HEK293 (cell line): ENCODE measurements around the gene MGA.
A peak's percentile ranks its signal among the peaks of the same experiment; 100 is the strongest.

Experiments
- CTCF ChIA-PET: fragments of 350-600 bp; formaldehyde crosslinking; extraction: SDS; loops from one replicate; lab custom pipeline; 2021; ENCODE audit warnings: antibody characterized with exemption; lab: Yijun Ruan, JAX
- POLR2A ChIA-PET: fragments of 300-600 bp; formaldehyde crosslinking; extraction: SDS; loops from one replicate; lab custom pipeline; 2020; ENCODE audit warnings: antibody characterized with exemption, inconsistent platforms; lab: Yijun Ruan, JAX
- H3K27ac ChIP-seq: fragments of 200-500 bp; sonication (Bioruptor generic); 2 replicates; pipeline ENCODE4 v1.5.1; 2014; ENCODE audit warnings: low read depth, low read length, control low read depth, inconsistent platforms; ENCODE audit errors: extremely low read depth
- H3K36me3 ChIP-seq, 2 experiments: fragments of 200-500 bp in 1 of 2; sonication (Bioruptor generic) in 1 of 2; 1 replicate in 1 of 2; 2 replicates in 1 of 2; pipeline ENCODE4 v1.5.1; 2014 to 2017; ENCODE audit warnings: inconsistent platforms in 2 of 2, low read length in 2 of 2; ENCODE audit not compliant: control insufficient read depth in 2 of 2, insufficient read depth in 1 of 2
- H3K4me1 ChIP-seq: fragments of 200-500 bp; sonication (Bioruptor generic); 2 replicates; pipeline ENCODE4 v1.5.1; 2014; ENCODE audit warnings: mild to moderate bottlenecking, low read length, inconsistent platforms; ENCODE audit not compliant: control insufficient read depth, insufficient read depth
- H3K4me3 ChIP-seq: 2 replicates; pipeline ENCODE4 v1.5.1; 2011; ENCODE audit warnings: low read depth, mild to moderate bottlenecking, control low read depth, low read length, moderate library complexity
- H3K9me3 ChIP-seq: fragments of 200-500 bp; sonication (Bioruptor generic); 2 replicates; pipeline ENCODE4 v1.5.1; 2014; ENCODE audit warnings: low read depth, low read length, inconsistent platforms; ENCODE audit not compliant: control insufficient read depth, insufficient read depth
- CTCF ChIP-seq: fragments of 450-650 bp; formaldehyde crosslinking; IDR thresholded peaks from 2 replicates; pipeline ENCODE4 v1.5.1; 2016; ENCODE audit warnings: missing biosample characterization, missing genetic modification characterization
- HOXA7 ChIP-seq: sonication (generic); formaldehyde crosslinking; IDR thresholded peaks from 2 replicates; pipeline ENCODE4 v1.8.1; 2022; ENCODE audit warnings: missing genetic modification reagents, borderline replicate concordance
- KLF10 ChIP-seq: fragments of 450-650 bp; IDR thresholded peaks from 2 replicates; pipeline ENCODE4 v1.5.1; 2018; ENCODE audit warnings: missing biosample characterization, mild to moderate bottlenecking, missing genetic modification characterization
- OSR2 ChIP-seq: fragments of 450-650 bp; formaldehyde crosslinking; IDR thresholded peaks from 2 replicates; pipeline ENCODE4 v1.5.1; 2016; ENCODE audit warnings: missing biosample characterization, missing genetic modification characterization
- PRDM1 ChIP-seq: fragments of 450-650 bp; formaldehyde crosslinking; IDR thresholded peaks from 2 replicates; pipeline ENCODE4; 2016; ENCODE audit warnings: missing biosample characterization, missing genetic modification characterization
- SP3 ChIP-seq: fragments of 450-650 bp; formaldehyde crosslinking; IDR thresholded peaks from 2 replicates; pipeline ENCODE4 v1.5.1; 2016; ENCODE audit warnings: missing biosample characterization, missing genetic modification characterization
- TCF7L2 ChIP-seq: IDR thresholded peaks from 2 replicates; pipeline ENCODE4 v1.6.1; 2011; ENCODE audit warnings: low read depth, mild to moderate bottlenecking, inconsistent platforms, low read length, moderate library complexity, borderline replicate concordance
- ZIC2 ChIP-seq: fragments of 450-650 bp; formaldehyde crosslinking; IDR thresholded peaks from 2 replicates; pipeline ENCODE4 v1.5.1; 2016; ENCODE audit warnings: missing biosample characterization, missing genetic modification characterization
- ZNF24 ChIP-seq: fragments of 450-650 bp; formaldehyde crosslinking; IDR thresholded peaks from 2 replicates; pipeline ENCODE4 v1.5.1; 2016; ENCODE audit warnings: missing biosample characterization, missing genetic modification characterization
- ZNF366 ChIP-seq: fragments of 450-650 bp; formaldehyde crosslinking; conservative IDR thresholded peaks from 2 replicates; pipeline ENCODE4 v1.5.1; 2016; ENCODE audit warnings: missing biosample characterization, missing genetic modification characterization
- ZNF473 ChIP-seq: fragments of 450-650 bp; formaldehyde crosslinking; IDR thresholded peaks from 2 replicates; pipeline ENCODE4 v1.5.1; 2017; ENCODE audit warnings: missing biosample characterization, missing genetic modification characterization
- ZNF513 ChIP-seq: fragments of 450-650 bp; IDR thresholded peaks from 2 replicates; pipeline ENCODE4 v1.5.1; 2018; ENCODE audit warnings: missing biosample characterization, missing genetic modification characterization
- ZNF596 ChIP-seq: fragments of 450-650 bp; IDR thresholded peaks from 2 replicates; pipeline ENCODE4 v1.5.0; 2018; ENCODE audit warnings: missing biosample characterization, mild to moderate bottlenecking, missing genetic modification characterization, moderate library complexity
- TF ChIP-seq, protein P1 (sequence below): fragments of 450-650 bp; formaldehyde crosslinking; optimal IDR thresholded peaks from 2 replicates; pipeline ENCODE3; 2016; ENCODE audit warnings: missing biosample characterization, mild to moderate bottlenecking, missing genetic modification characterization
- TF ChIP-seq, protein P2 (sequence below): fragments of 450-650 bp; formaldehyde crosslinking; IDR thresholded peaks from 2 replicates; pipeline ENCODE4 v1.5.1; 2016; ENCODE audit warnings: missing biosample characterization, missing genetic modification characterization
- TF ChIP-seq, protein P3 (sequence below): fragments of 450-650 bp; formaldehyde crosslinking; IDR thresholded peaks from 2 replicates; pipeline ENCODE4 v1.5.1; 2017; ENCODE audit warnings: missing biosample characterization, missing genetic modification characterization

The MGA gene

DNA sequence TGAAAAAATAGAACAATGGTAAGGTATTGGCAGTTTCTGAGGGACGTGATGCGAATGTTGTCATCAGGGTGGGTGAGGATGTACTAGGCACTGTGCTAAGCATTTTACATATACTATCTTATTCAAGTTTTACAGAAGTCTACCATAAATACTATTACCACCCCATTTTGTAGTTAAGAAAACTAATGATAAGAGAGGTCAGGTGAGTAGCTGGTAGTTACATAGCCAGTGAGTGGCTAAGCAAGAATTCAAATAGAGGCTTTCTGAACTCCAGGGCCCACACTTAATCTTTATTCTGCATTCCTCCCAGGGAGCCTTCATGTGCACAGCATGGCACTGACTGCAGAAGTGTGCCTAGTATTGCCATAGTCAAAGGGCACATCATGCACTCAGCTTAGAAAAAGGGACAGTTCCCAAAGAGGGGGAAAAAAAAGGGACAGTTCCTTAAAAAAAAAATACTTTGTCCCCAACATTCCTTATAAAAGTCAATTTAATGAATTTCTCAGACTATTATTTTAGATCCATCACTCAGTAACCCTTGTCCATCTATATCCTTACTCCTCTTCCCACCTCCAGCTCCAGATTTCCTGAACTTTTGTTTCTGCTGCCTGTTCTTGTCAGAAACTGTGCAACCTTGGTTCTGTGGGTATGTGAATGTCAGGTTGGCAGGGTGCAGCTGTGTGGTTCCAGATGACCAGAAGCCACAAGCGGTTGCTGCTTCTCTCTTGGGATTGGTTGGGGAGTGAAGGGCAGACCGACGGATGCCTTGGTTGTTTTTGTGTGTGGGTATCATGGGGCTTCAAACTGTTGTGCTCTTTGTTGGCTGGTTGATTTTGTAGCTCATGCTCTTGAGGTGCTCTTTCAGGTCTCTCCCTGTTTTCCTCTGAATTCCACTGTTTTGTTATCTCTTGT, 122.4 kb downstream of the MGA start:
- TF ChIP-seq PRDM1 (no peak), ZNF473 (tag by site-specific recombination) (no peak), ZIC2 (tag by site-specific recombination) (peak; percentile 24)
- TF ChIP-seq, all 188 proteins: peak for 1
- Histone ChIP-seq H3K4me3 (no peak overlapping the region), H3K4me1 (peaks cover 5% of the 10 kb centered on the region; the same call in 1 of the 2 replicates), H3K9me3 (no peaks in the 10 kb centered on the region), H3K36me3 (no peaks in the 10 kb centered on the region), H3K27ac (no peak overlapping the region)
- ChIA-PET POLR2A (no interaction called here), CTCF (interaction anchor here (0.6 kb wide), 1 partner anchor 37 kb away, joined by 3 read pairs; no protein-coding TSS in a partner anchor)

DNA sequence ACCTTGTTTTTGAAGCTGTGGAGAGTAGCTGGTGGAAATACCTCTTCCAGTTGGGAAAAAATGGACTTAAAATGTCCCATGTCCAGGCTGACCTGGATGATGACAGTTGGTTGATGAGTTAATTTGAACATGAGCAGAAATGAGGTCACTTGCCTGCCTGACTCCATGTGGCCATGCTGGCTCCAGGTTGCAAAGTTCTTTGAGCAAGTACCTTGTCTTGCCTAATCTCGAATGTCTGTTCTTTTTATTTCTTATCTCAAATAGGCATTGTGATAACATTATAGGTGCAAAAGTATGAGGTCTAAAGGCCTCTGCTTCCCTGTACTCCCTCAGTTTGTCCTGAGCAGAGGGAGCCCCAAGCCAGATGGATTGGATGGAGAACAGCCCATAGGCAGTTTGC, 123.1 kb downstream of the MGA start:
- peaks cover 5% of the 10 kb centered on the region; the same call in 1 of the 2 replicates for H3K4me1 ChIP-seq

More for the DNA sequence above, 123.1 kb downstream of the MGA start:
- Histone ChIP-seq H3K27ac (no peak overlapping the region), H3K9me3 (no peaks in the 10 kb centered on the region), H3K4me3 (no peak overlapping the region), H3K36me3 (no peaks in the 10 kb centered on the region)
- TF ChIP-seq HOXA7 (CRISPR knock-in tag) (no peak), ZNF596 (tag by site-specific recombination) (no peak), SP3 (tag by site-specific recombination) (no peak), ZNF366 (no peak), OSR2 (no peak), ZNF24 (tag by site-specific recombination) (no peak), ZNF513 (tag by site-specific recombination) (no peak), KLF10 (no peak), TCF7L2 (no peak), CTCF (tag by site-specific recombination) (no peak)
- TF ChIP-seq, protein P1, sequence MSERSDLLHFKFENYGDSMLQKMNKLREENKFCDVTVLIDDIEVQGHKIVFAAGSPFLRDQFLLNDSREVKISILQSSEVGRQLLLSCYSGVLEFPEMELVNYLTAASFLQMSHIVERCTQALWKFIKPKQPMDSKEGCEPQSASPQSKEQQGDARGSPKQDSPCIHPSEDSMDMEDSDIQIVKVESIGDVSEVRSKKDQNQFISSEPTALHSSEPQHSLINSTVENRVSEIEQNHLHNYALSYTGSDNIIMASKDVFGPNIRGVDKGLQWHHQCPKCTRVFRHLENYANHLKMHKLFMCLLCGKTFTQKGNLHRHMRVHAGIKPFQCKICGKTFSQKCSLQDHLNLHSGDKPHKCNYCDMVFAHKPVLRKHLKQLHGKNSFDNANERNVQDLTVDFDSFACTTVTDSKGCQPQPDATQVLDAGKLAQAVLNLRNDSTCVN (tag by site-specific recombination) = no peak
- TF ChIP-seq, protein P2, sequence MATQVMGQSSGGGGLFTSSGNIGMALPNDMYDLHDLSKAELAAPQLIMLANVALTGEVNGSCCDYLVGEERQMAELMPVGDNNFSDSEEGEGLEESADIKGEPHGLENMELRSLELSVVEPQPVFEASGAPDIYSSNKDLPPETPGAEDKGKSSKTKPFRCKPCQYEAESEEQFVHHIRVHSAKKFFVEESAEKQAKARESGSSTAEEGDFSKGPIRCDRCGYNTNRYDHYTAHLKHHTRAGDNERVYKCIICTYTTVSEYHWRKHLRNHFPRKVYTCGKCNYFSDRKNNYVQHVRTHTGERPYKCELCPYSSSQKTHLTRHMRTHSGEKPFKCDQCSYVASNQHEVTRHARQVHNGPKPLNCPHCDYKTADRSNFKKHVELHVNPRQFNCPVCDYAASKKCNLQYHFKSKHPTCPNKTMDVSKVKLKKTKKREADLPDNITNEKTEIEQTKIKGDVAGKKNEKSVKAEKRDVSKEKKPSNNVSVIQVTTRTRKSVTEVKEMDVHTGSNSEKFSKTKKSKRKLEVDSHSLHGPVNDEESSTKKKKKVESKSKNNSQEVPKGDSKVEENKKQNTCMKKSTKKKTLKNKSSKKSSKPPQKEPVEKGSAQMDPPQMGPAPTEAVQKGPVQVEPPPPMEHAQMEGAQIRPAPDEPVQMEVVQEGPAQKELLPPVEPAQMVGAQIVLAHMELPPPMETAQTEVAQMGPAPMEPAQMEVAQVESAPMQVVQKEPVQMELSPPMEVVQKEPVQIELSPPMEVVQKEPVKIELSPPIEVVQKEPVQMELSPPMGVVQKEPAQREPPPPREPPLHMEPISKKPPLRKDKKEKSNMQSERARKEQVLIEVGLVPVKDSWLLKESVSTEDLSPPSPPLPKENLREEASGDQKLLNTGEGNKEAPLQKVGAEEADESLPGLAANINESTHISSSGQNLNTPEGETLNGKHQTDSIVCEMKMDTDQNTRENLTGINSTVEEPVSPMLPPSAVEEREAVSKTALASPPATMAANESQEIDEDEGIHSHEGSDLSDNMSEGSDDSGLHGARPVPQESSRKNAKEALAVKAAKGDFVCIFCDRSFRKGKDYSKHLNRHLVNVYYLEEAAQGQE (tag by site-specific recombination) = no peak
- TF ChIP-seq, protein P3, sequence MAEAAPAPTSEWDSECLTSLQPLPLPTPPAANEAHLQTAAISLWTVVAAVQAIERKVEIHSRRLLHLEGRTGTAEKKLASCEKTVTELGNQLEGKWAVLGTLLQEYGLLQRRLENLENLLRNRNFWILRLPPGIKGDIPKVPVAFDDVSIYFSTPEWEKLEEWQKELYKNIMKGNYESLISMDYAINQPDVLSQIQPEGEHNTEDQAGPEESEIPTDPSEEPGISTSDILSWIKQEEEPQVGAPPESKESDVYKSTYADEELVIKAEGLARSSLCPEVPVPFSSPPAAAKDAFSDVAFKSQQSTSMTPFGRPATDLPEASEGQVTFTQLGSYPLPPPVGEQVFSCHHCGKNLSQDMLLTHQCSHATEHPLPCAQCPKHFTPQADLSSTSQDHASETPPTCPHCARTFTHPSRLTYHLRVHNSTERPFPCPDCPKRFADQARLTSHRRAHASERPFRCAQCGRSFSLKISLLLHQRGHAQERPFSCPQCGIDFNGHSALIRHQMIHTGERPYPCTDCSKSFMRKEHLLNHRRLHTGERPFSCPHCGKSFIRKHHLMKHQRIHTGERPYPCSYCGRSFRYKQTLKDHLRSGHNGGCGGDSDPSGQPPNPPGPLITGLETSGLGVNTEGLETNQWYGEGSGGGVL (tag by site-specific recombination) = no peak
- ChIA-PET CTCF (interaction anchor here (0.6 to 1.7 kb wide), 2 partner anchors 9 to 24 kb away, joined by 3 to 5 read pairs; partner anchors contain the start of gene MAPKBP1), POLR2A (no interaction called here)
